Measurements from ENCODE around the gene S100A4.
A peak's percentile ranks its signal among the peaks of the same experiment; 100 is the strongest.

S100A4 gene

GRCh38 chr1:153543736-153544135 is 1.9 kb downstream of the S100A4 start:
- H3K79me2 ChIP-seq (ENCODE audit: insufficient read depth, low read length) = peaks cover 32% of the 10 kb centered on the region
- peaks cover 25% of the 10 kb centered on the region for H4K20me1 ChIP-seq (ENCODE audit: insufficient read depth, low read length, poor library complexity, severe bottlenecking)
- H3K36me3 ChIP-seq (ENCODE audit: insufficient read depth, low read length) = peaks cover 13% of the 10 kb centered on the region; the same call in 1 of the 2 replicates
- no peaks in the 10 kb centered on the region for H3K27me3 ChIP-seq (ENCODE audit: insufficient read depth, low read length, poor library complexity, severe bottlenecking)
- H3K4me2 ChIP-seq (ENCODE audit: low read depth, low read length, poor library complexity, severe bottlenecking) = peak overlapping the region; percentile 98
- H3K4me3 ChIP-seq (ENCODE audit: low read length, poor library complexity, severe bottlenecking) = peak overlapping the region; percentile 89
- peaks cover 84% of the 10 kb centered on the region for H3K4me1 ChIP-seq (ENCODE audit: insufficient read depth, low read length, poor library complexity, severe bottlenecking)
- no peaks in the 10 kb centered on the region for H3K9me2 ChIP-seq (replicated peaks; ENCODE audit: low read depth, low read length)
- H3F3A ChIP-seq (ENCODE audit: low read depth) = peaks cover 18% of the 10 kb centered on the region
- H3K9me3 ChIP-seq (ENCODE audit: insufficient read depth, low read depth, low read length) = no peaks in the 10 kb centered on the region
- H3K9ac ChIP-seq (ENCODE audit: low read depth, low read length, poor library complexity, severe bottlenecking) = peak overlapping the region; percentile 95
- TF ChIP-seq, protein P1, sequence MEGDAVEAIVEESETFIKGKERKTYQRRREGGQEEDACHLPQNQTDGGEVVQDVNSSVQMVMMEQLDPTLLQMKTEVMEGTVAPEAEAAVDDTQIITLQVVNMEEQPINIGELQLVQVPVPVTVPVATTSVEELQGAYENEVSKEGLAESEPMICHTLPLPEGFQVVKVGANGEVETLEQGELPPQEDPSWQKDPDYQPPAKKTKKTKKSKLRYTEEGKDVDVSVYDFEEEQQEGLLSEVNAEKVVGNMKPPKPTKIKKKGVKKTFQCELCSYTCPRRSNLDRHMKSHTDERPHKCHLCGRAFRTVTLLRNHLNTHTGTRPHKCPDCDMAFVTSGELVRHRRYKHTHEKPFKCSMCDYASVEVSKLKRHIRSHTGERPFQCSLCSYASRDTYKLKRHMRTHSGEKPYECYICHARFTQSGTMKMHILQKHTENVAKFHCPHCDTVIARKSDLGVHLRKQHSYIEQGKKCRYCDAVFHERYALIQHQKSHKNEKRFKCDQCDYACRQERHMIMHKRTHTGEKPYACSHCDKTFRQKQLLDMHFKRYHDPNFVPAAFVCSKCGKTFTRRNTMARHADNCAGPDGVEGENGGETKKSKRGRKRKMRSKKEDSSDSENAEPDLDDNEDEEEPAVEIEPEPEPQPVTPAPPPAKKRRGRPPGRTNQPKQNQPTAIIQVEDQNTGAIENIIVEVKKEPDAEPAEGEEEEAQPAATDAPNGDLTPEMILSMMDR (conservative IDR thresholded peaks at IDR 0.05; ENCODE audit: low read length) = no peak
- no peak for TF ChIP-seq EZH2phosphoT487 (IDR thresholded peaks at IDR 0.05; ENCODE audit: borderline replicate concordance)
- no peak overlapping the region for H2AFZ ChIP-seq (ENCODE audit: low read length)

- no peak overlapping the region for H2AFZ ChIP-seq (ENCODE audit: low read length)
- H3K36me3 ChIP-seq (ENCODE audit: insufficient read depth, low read length) = peaks cover 13% of the 10 kb centered on the region; the same call in 1 of the 2 replicates
- H3K9me3 ChIP-seq (ENCODE audit: insufficient read depth, low read depth, low read length) = no peaks in the 10 kb centered on the region
- no peaks in the 10 kb centered on the region for H3K27me3 ChIP-seq (ENCODE audit: insufficient read depth, low read length, poor library complexity, severe bottlenecking)
- peak overlapping the region; percentile 98 for H3K4me2 ChIP-seq (ENCODE audit: low read depth, low read length, poor library complexity, severe bottlenecking)
- H3K79me2 ChIP-seq (ENCODE audit: insufficient read depth, low read length) = peaks cover 32% of the 10 kb centered on the region
- peaks cover 83% of the 10 kb centered on the region for H3K4me1 ChIP-seq (ENCODE audit: insufficient read depth, low read length, poor library complexity, severe bottlenecking)
- peak overlapping the region; percentile 95 for H3K9ac ChIP-seq (ENCODE audit: low read depth, low read length, poor library complexity, severe bottlenecking)
- TF ChIP-seq, protein P1 (conservative IDR thresholded peaks at IDR 0.05; ENCODE audit: low read length) = no peak
- TF ChIP-seq EZH2phosphoT487 (IDR thresholded peaks at IDR 0.05; ENCODE audit: borderline replicate concordance) = no peak
- H3K9me2 ChIP-seq (replicated peaks; ENCODE audit: low read depth, low read length) = no peaks in the 10 kb centered on the region
- peak overlapping the region; percentile 89 for H3K4me3 ChIP-seq (ENCODE audit: low read length, poor library complexity, severe bottlenecking)
- peaks cover 18% of the 10 kb centered on the region for H3F3A ChIP-seq (ENCODE audit: low read depth)
- peaks cover 25% of the 10 kb centered on the region for H4K20me1 ChIP-seq (ENCODE audit: insufficient read depth, low read length, poor library complexity, severe bottlenecking)
These were observed 2.5 kb downstream of the S100A4 start for GRCh38 chr1:153542956-153543711.

DNA sequence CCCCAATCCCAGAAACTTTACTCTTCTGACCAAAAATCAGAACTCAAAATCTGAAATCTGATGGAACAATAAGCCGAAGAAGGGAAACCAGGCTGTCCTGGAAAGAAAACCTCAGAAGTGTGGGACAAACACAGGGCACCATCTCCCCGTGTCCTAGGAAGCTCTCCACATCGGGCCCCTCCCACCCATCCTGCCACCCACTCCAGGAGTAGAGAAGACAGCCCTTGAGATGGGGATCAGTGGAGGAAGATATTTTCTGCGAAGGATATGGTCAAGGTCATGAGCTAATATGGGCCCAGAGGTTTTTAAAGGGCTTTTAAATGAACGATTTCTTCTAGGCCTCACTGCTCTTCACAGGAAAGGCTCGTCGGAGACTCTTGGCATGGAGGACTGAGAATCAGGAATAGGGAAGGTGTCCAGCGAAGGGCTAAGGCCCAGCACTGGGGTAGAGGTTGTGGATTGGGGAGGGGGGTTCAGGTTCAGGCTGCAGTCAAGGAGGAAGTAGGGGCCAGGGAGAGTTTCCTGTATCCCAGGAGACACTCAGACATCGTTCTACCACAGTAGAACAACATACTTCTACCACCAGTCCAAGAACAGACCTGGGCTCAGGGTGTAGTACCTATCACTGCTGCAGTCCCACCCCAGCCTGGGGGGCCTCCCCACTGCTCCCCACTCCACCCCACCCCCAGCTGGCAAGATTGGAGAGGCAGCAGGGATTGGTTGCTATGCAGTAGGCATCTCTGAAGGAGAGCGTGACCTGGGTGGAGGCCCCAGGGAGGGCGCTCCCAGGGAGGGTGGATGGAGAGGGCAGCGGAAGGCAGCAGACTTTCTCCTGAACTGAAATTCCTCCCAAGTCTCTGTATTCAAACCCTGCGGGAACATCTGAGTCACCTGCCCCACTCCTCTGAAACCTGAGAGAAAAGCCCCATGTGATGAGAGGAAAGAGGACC is 3.7 kb downstream of the S100A4 start:
- Histone ChIP-seq H3K79me2 (ENCODE audit: insufficient read depth, low read length) (peaks cover 34% of the 10 kb centered on the region), H3K4me1 (ENCODE audit: insufficient read depth, low read length, poor library complexity, severe bottlenecking) (peaks cover 78% of the 10 kb centered on the region), H2AFZ (ENCODE audit: low read length) (no peak overlapping the region), H3F3A (ENCODE audit: low read depth) (peaks cover 18% of the 10 kb centered on the region), H3K9me3 (ENCODE audit: insufficient read depth, low read depth, low read length) (no peaks in the 10 kb centered on the region), H3K9ac (ENCODE audit: low read depth, low read length, poor library complexity, severe bottlenecking) (peak overlapping the region; percentile 95), H4K20me1 (ENCODE audit: insufficient read depth, low read length, poor library complexity, severe bottlenecking) (peaks cover 25% of the 10 kb centered on the region), H3K36me3 (ENCODE audit: insufficient read depth, low read length) (peaks cover 13% of the 10 kb centered on the region; the same call in 1 of the 2 replicates), H3K4me3 (ENCODE audit: low read length, poor library complexity, severe bottlenecking) (peak overlapping the region; percentile 53), H3K9me2 (replicated peaks; ENCODE audit: low read depth, low read length) (no peaks in the 10 kb centered on the region), H3K4me2 (ENCODE audit: low read depth, low read length, poor library complexity, severe bottlenecking) (peak overlapping the region; percentile 98), H3K27me3 (ENCODE audit: insufficient read depth, low read length, poor library complexity, severe bottlenecking) (no peaks in the 10 kb centered on the region)
- TF ChIP-seq, protein P1 (conservative IDR thresholded peaks at IDR 0.05; ENCODE audit: low read length) = no peak
- no peak for TF ChIP-seq EZH2phosphoT487 (IDR thresholded peaks at IDR 0.05; ENCODE audit: borderline replicate concordance)

All from Loucy (cell line).